T-helper 1 cell treated with Interleukin-12 subunit alpha and Interleukin-12 subunit beta and Interleukin-4 antibody, amounts not matched to agents 30 μg/mL and 1 μg/mL, for 36 hours (primary cell): Measurements from ENCODE around the gene KRT2.

ENCODE experiments used
- H3K27ac Mint-ChIP-seq: one replicate; pipeline ENCODE4 v1.8.0; 2021; ENCODE audit warnings: mild to moderate bottlenecking, mixed read lengths
- H3K27me3 Mint-ChIP-seq: one replicate; pipeline ENCODE4 v1.8.0; 2021; ENCODE audit warnings: low read depth, mixed read lengths
- H3K36me3 Mint-ChIP-seq: one replicate; pipeline ENCODE4 v1.8.0; 2021; ENCODE audit warnings: low read depth, mixed read lengths
- H3K4me1 Mint-ChIP-seq: one replicate; pipeline ENCODE4 v1.8.0; 2021; ENCODE audit warnings: low read depth, mixed read lengths
- H3K4me3 Mint-ChIP-seq: one replicate; pipeline ENCODE4 v1.8.0; 2021; ENCODE audit warnings: mild to moderate bottlenecking, moderate library complexity, mixed read lengths
- H3K9me3 Mint-ChIP-seq: one replicate; pipeline ENCODE4 v1.8.0; 2021; ENCODE audit warnings: mixed read lengths

The KRT2 gene

DNA sequence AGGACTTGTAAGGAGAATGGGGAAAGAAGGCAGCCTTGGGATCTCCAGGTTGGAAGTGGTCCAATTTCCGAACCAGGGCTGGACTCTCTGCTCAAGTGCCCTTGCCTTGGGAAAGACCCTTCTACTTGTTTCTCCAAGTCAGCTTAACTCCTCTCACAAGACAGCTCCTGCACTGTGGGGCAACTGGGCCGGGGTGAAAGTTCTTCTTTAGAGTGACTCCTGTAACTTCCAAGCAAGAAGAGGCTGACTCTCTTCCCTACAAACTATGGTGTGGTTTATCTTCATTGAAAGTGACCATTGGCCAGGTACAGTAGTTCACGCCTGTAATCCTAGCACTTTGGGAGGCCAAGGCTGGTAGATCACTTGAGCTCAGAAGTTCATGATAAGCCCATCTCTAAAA is 14.5 kb upstream of the KRT2 start:
- no peaks in the 10 kb centered on the region for H3K36me3 Mint-ChIP-seq
- no peak overlapping the region for H3K4me3 Mint-ChIP-seq
- no peak overlapping the region for H3K27ac Mint-ChIP-seq
- peaks cover 4% of the 10 kb centered on the region for H3K4me1 Mint-ChIP-seq
- H3K9me3 Mint-ChIP-seq: no peaks in the 10 kb centered on the region
- H3K27me3 Mint-ChIP-seq: peaks cover 35% of the 10 kb centered on the region

GRCh38 chr12:52663420-52663819 is 11.4 kb upstream of the KRT2 start:
- peaks cover 28% of the 10 kb centered on the region for H3K27me3 Mint-ChIP-seq
- H3K4me3 Mint-ChIP-seq: no peak overlapping the region
- no peaks in the 10 kb centered on the region for H3K36me3 Mint-ChIP-seq
- H3K27ac Mint-ChIP-seq: no peak overlapping the region
- H3K4me1 Mint-ChIP-seq: peaks cover 4% of the 10 kb centered on the region
- H3K9me3 Mint-ChIP-seq: no peaks in the 10 kb centered on the region

- Mint-ChIP-seq H3K36me3 (no peaks in the 10 kb centered on the region), H3K9me3 (no peaks in the 10 kb centered on the region), H3K27me3 (peaks cover 28% of the 10 kb centered on the region), H3K27ac (no peak overlapping the region), H3K4me3 (no peak overlapping the region), H3K4me1 (peaks cover 4% of the 10 kb centered on the region)
These were observed 10.9 kb upstream of the KRT2 start for GRCh38 chr12:52662918-52663229.

GRCh38 chr12:52662093-52662917 is 10.3 kb upstream of the KRT2 start:
- Mint-ChIP-seq H3K4me3 (no peak overlapping the region), H3K4me1 (peaks cover 4% of the 10 kb centered on the region), H3K9me3 (no peaks in the 10 kb centered on the region), H3K36me3 (no peaks in the 10 kb centered on the region), H3K27me3 (peaks cover 31% of the 10 kb centered on the region), H3K27ac (no peak overlapping the region)

DNA sequence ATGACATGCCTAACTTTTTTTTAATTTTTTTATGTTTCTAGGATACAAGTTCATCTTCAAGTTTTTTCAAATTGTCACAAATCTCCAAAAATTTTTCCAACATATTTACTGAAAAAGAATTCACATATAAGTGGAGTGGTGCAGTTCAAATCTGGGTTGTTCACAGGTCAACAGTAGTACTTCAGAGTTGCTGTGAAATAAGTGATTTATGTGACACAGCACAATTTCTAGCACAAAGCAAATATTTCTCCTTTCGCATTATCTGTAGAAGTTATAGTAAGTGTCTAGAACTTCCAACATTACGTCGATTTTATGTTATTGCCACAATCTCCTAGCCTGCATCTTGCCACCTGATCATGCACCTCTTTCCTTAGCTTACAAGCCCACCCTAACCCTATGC is 9.7 kb upstream of the KRT2 start:
- no peaks in the 10 kb centered on the region for H3K9me3 Mint-ChIP-seq
- H3K27ac Mint-ChIP-seq: no peak overlapping the region
- no peak overlapping the region for H3K4me3 Mint-ChIP-seq
- H3K27me3 Mint-ChIP-seq: peaks cover 32% of the 10 kb centered on the region
- no peaks in the 10 kb centered on the region for H3K36me3 Mint-ChIP-seq
- peaks cover 4% of the 10 kb centered on the region for H3K4me1 Mint-ChIP-seq

- Mint-ChIP-seq H3K36me3 (no peaks in the 10 kb centered on the region), H3K27ac (no peak overlapping the region), H3K27me3 (peaks cover 34% of the 10 kb centered on the region), H3K9me3 (no peaks in the 10 kb centered on the region), H3K4me1 (peaks cover 4% of the 10 kb centered on the region), H3K4me3 (no peak overlapping the region)
These were observed 9.0 kb upstream of the KRT2 start for GRCh38 chr12:52660934-52661499.

GRCh38 chr12:52659951-52660350 is 7.9 kb upstream of the KRT2 start:
- Mint-ChIP-seq H3K27me3 (peaks cover 38% of the 10 kb centered on the region), H3K36me3 (no peaks in the 10 kb centered on the region), H3K4me3 (no peak overlapping the region), H3K4me1 (peaks cover 4% of the 10 kb centered on the region), H3K27ac (no peak overlapping the region), H3K9me3 (no peaks in the 10 kb centered on the region)

GRCh38 chr12:52659395-52659794 is 7.4 kb upstream of the KRT2 start:
- Mint-ChIP-seq H3K27me3 (peaks cover 43% of the 10 kb centered on the region), H3K9me3 (no peaks in the 10 kb centered on the region), H3K4me3 (no peak overlapping the region), H3K4me1 (peaks cover 4% of the 10 kb centered on the region), H3K36me3 (no peaks in the 10 kb centered on the region), H3K27ac (no peak overlapping the region)

DNA sequence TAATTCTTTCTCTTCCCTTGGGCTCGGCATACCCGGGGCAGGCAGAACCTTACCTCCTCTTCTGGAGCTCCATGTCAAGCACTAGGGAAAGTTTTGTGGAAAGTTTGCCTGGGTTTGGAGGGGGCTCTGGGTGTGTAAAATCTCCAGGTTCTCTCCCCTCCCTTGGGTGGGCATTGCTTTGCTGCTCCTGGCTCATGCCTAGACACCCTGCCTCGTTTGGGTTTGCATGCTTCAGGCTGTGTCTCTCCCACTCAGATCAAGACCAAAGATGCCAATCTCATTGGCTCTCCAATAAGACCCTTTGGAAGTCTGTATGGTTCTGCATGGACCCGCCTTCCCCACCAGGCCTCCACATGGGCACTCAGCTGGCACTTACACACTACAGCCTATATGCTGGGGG is 6.2 kb upstream of the KRT2 start:
- H3K9me3 Mint-ChIP-seq: no peaks in the 10 kb centered on the region
- H3K27me3 Mint-ChIP-seq: peaks cover 47% of the 10 kb centered on the region
- no peak overlapping the region for H3K27ac Mint-ChIP-seq
- H3K4me3 Mint-ChIP-seq: no peak overlapping the region
- H3K4me1 Mint-ChIP-seq: peaks cover 4% of the 10 kb centered on the region
- H3K36me3 Mint-ChIP-seq: no peaks in the 10 kb centered on the region

- no peaks in the 10 kb centered on the region for H3K36me3 Mint-ChIP-seq
- peaks cover 5% of the 10 kb centered on the region for H3K4me1 Mint-ChIP-seq
- no peaks in the 10 kb centered on the region for H3K9me3 Mint-ChIP-seq
- peaks cover 51% of the 10 kb centered on the region for H3K27me3 Mint-ChIP-seq
- H3K4me3 Mint-ChIP-seq: no peak overlapping the region
- H3K27ac Mint-ChIP-seq: no peak overlapping the region
These were observed 5.4 kb upstream of the KRT2 start for GRCh38 chr12:52657250-52657902.

DNA sequence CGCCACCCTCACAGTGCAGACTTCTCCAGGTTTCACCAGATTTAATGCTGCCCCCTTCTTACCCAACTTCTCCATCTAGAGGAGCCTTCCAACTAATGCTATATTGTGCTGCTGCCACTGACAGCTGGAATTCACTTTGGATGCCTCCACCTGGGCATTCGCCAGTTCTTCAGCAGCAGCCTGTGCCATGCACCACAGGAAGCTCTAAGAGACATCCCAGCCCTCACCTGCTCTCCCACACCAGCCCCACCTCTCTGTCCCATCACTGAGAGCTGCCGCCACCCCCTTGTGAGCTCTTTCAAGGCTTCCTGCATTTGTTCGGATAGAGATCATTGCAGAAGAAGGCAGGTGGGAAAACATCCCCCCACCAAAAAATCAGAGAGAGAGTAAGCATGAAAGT is 4.6 kb upstream of the KRT2 start:
- no peak overlapping the region for H3K27ac Mint-ChIP-seq
- H3K9me3 Mint-ChIP-seq: no peaks in the 10 kb centered on the region
- no peaks in the 10 kb centered on the region for H3K36me3 Mint-ChIP-seq
- H3K4me3 Mint-ChIP-seq: no peak overlapping the region
- peaks cover 54% of the 10 kb centered on the region for H3K27me3 Mint-ChIP-seq
- H3K4me1 Mint-ChIP-seq: peaks cover 2% of the 10 kb centered on the region

DNA sequence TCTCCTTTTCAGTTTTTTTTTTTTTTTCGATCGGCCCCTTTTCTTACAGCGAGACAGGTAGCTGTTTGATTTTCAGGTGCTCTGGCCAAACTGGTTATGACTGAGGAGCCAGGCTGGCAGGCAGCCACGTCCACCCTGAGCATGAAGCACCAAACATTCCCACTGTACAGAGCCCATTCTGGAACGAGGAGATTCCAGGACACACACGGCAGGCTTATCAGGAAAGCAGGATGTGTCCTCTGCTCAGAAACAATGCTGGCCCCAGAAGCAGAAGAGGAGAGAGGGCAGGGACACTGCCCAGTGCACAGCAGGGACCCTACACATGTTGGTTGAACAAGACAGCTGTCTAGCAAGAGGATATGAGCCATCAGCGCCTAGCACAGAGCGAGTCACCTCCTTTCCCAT is 3.7 kb upstream of the KRT2 start:
- no peak overlapping the region for H3K27ac Mint-ChIP-seq
- H3K27me3 Mint-ChIP-seq: peaks cover 54% of the 10 kb centered on the region
- no peaks in the 10 kb centered on the region for H3K36me3 Mint-ChIP-seq
- H3K4me3 Mint-ChIP-seq: no peak overlapping the region
- H3K4me1 Mint-ChIP-seq: peaks cover 2% of the 10 kb centered on the region
- no peaks in the 10 kb centered on the region for H3K9me3 Mint-ChIP-seq

GRCh38 chr12:52655251-52655650 is 3.2 kb upstream of the KRT2 start:
- Mint-ChIP-seq H3K36me3 (no peaks in the 10 kb centered on the region), H3K27me3 (peaks cover 54% of the 10 kb centered on the region), H3K4me3 (no peak overlapping the region), H3K4me1 (peaks cover 2% of the 10 kb centered on the region), H3K9me3 (no peaks in the 10 kb centered on the region), H3K27ac (no peak overlapping the region)

DNA sequence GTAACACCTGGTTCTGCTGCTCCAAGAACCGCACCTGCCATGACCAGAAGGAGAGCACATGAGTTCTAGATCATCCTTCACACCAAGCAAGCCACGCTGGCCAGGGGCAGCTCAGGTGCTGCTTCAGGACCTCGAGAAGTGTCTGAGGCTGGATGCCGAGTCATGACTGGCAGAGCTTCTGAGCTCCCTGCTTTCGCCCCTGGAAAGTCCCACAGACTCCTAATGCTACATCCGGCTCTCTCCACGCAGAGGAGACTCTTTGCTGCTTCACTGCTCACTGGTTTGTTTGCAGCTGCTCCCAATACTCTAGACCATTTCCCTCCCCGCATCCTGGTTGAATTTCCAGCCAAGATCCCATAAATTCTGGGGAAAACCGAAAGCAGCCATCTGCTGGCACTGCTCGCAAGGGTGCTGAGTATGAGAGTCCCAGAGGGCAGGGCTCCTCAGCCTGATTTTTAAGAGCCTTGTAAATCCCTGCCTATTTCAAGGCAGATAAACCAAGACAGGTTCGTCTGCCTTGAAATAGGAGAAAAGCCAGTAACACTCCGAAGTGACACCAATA is 1.4 kb downstream of the KRT2 start:
- Mint-ChIP-seq H3K27ac (no peak overlapping the region), H3K36me3 (peaks cover 1% of the 10 kb centered on the region), H3K27me3 (peaks cover 31% of the 10 kb centered on the region), H3K9me3 (no peaks in the 10 kb centered on the region), H3K4me1 (peaks cover 27% of the 10 kb centered on the region), H3K4me3 (no peak overlapping the region)

DNA sequence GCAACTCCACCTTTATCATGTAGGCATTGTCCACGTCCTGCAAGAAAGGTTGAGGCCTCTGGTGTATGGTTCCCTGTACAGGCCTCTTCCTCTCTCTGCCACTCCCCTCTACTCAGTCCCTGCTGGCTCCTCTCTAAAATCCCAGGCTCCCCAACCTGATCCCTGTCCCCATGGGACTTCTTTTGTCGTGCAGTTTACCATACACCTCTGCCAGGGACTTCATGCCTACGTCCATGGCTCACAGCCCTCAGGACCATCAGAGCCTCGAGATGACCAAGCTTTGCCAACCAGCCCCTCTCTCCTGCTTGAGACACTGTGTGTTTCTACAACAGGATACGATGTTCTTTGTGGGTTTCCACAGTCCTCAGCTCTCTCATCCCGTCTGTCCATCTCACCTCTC is 2.9 kb downstream of the KRT2 start:
- Mint-ChIP-seq H3K9me3 (peaks cover 9% of the 10 kb centered on the region), H3K4me1 (peaks cover 38% of the 10 kb centered on the region)

More for the DNA sequence above, 2.9 kb downstream of the KRT2 start:
- peaks cover 7% of the 10 kb centered on the region for H3K36me3 Mint-ChIP-seq
- H3K4me3 Mint-ChIP-seq: no peak overlapping the region
- peaks cover 20% of the 10 kb centered on the region for H3K27me3 Mint-ChIP-seq
- H3K27ac Mint-ChIP-seq: no peak overlapping the region
